Mesenteric fat pad (tissue), 1 donor: ENCODE data around the gene DDC. TPM values are rescaled to one million over a fixed set of nuclear protein-coding genes. Genes with fewer than 3 reads are reported as not detected.

Experiments used
- DNase-seq: peaks from one replicate; pipeline ENCODE4 v3.0.0-alpha.2; 2020; ENCODE audit warnings: low spot score
- long read RNA-seq: library from polyadenylated mRNA; unstranded; transcript quantifications from one replicate; pipeline ENCODE4 v2.0.0, GENCODE V29; 2020
- total RNA-seq: library from RNA; stranded (reverse); fragmentation: NEBNext Ultra II Directional; extraction: Animal tissue kit (Norgen Biotek cat#: 25700); gene quantifications from one replicate; pipeline ENCODE4 v1.2.1, GENCODE V29; 2021
- donor health status: DM: yes; HTN: yes; CAD: no.

Gene DDC, protein sequence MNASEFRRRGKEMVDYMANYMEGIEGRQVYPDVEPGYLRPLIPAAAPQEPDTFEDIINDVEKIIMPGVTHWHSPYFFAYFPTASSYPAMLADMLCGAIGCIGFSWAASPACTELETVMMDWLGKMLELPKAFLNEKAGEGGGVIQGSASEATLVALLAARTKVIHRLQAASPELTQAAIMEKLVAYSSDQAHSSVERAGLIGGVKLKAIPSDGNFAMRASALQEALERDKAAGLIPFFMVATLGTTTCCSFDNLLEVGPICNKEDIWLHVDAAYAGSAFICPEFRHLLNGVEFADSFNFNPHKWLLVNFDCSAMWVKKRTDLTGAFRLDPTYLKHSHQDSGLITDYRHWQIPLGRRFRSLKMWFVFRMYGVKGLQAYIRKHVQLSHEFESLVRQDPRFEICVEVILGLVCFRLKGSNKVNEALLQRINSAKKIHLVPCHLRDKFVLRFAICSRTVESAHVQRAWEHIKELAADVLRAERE
- total RNA-seq, result 1.0 TPM
- long read RNA-seq, partial matches to known transcripts, result 0 of 6 reads
- long read RNA-seq, other reads (novel, unspliced or antisense), result 2 of 6 reads

DNA sequence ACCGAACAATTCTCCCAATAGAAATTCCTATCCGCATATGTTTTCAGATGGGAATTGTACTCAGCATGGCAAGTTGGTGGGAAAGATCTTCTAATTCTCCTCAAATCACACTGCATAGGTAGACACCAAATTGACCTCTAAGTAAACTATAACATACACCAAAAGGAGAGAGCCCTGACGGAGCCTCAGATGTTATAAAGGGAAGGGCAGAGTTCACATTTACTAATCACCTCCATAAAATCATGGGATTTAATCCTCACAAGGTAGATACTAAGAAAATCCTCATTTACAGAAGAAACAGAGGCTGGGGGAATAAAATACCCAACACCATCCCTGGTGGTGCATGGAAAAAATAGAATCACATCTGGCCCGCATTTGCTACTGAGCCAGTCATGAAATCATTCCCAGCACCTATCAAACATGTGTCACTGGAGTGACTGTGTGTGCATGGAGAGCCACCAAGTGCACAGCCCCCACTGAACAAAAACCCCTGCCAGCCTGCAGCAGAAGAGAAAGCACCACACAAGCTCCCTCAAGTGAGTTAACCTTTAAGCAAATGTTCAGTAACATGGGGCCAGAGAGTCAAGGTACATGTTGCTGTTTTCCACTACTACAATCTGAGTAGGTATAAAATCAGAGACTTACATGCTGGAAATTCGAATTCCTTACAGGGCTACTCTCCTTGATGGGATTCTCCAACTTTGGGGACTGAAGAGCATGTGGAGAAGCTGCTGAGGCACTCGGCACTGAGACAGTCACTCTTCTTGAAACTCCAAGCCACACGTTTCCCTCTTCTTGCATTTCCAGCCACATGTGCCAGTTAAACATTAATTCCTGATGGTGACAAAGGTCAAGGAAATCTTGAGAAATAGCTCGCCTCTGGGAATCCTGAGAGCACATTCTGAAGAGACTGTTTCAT, at the start of gene DDC:
Gene DDC, minus strand, starts transcription at position 766 of the 919 bp plus-strand sequence. CDS start 21,320 bp downstream, outside the sequence.
- no peak for DNase-seq

- DNase-seq, result no peak
These were observed 48.3 kb upstream of the DDC start for GRCh38 chr7:50613473-50613872.

DNA sequence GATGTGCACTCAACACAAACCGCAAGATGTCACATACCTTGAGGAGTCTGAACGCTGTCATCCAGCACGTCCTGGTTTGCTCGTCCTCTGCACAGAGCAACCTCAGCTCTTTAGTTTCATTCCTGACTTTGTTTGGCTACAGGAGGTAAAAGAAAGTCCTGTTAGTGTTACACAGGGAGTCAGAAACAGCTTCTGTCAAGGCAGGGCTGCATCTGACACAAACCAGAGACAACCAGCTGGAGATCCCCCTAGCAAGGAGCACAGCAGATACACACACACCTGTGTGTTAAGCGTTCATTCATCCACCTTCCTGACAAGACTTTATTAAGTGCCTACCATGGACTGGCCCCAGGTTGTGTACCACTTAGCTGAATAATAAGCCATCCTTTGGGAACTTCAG, 47.5 kb upstream of the DDC start:
- no peak for DNase-seq

DNA sequence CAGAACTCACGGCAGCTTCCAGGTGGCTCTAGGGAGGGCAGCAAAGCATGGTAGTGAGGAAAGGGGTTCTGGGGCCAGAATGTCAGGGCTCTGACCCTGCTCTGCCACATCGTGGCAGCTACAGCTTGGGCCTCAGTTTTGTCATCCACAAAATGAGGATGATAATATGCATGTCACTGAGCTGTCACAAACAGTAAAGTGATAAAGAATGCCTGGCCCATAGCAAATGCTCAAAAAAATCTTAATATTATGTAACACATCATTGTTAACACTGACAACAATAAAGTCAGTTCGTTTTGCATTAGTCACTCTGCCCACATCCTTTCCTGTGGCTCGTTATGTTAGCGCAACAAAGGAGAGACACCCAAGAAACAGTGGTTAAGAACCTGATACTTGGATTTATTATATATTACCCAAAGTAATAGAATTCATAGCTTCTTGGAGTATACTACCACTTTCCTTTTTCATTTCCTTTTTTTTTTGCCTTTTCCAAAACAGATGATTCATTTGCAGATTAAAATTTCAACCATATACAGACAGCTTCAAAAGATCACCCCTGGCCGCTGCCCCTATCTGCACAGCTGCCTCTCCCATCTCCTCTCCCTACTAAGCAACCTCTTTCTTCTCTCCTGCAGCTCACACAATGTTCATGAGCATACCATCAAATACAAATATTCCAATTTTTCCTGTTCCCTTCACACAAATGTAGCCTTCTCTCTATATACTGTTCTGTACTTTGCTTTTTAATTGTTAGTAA, 45.5 kb upstream of the DDC start:
- no peak for DNase-seq

DNA sequence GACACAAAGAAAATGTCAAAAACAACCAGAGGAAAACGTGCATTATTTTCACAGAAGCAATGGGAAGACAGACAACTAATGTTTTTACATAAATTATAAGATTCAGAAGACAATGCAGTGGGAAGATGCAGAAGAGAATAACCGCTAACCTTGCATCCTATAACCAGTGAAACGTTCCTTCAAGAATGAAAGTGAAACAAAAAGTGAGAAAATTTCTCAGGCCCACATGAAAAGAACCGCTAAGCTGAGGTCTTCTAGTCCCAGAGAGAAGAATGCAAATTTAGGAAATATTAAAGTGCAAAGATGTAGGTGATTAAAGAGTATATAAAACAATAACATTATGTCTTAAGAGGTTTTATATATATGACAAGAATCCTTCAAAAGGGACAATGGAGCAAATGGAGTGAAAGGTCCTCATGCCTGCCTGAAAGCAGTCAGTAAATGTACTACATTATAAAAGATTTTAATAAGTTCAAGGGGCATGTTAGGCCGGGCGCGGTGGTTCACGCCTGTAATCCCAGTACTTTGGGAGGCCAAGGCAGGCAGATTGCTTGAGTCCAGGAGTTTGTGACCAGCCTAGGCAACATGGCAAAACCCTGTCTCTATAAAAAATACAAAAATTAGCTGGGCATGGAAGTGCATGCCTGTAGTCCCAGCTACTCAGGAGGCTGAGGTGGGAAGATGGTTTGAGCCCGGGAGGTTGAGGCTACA, 43.1 kb upstream of the DDC start:
- no peak for DNase-seq

- DNase-seq, result no peak
These were observed 42.4 kb upstream of the DDC start for GRCh38 chr7:50607524-50608125.

GRCh38 chr7:50605059-50605458, 39.9 kb upstream of the DDC start:
- DNase-seq, result no peak

GRCh38 chr7:50603287-50603686, 38.1 kb upstream of the DDC start:
- no peak for DNase-seq

DNA sequence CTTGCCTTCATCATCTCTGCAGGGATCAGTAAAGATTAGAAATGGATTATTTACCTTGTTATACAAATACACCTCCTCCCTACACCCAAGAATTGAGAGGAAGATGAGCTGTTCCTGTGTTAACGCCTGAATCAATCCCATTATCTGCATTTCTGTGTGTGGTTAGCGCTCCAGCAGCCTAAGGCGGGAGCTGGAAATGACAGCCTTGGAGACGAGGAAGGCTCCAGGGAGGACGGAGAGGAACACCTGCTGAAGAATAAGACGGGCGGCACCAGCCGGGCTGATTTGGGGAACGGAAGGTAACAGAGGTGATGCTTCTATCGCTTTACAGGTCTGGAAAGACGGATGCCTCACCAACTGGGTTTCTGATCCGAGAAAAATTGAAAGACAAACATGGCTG, 34.2 kb upstream of the DDC start:
- no peak for DNase-seq

DNA sequence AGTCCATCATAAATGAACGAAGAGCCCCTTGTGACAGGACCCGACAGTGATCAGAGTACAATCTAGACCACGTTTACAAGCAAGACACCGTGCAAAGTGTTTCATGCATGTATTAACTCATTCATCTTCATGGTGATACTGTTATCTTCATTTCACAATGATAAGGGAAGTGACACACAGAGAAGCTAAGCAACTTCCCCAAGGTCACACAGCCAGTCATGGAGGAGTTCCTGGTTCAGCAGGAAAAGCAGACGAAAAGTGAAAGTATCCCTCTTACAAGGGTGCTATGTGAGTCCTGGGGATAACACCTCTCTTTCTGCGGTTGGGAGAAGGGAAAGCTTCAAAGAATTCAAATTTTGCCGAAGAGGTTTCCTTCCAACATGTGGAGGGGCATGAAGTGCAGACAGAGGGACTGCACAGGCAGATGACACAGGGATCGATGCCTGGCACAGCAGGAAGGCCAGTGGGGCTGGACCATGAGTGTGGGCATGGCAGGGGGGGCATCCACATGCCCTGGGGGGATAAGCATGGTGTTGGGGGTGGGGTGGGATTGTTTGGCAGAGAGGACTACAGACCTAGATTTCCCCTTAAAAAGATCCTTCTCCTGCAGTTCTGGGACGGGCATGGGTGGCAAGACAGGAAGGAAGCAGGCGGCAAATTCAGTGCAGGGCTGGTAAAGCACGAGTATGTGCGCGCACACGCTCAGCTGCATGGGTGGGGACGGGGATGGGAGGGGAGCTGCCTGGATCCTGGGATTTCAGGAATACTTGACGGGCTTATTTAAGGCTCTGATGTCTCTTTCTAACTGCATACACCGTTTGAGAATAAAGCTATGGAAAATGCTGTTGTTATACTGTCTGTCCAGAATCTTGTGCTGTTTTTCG, 33.5 kb upstream of the DDC start:
- no peak for DNase-seq

GRCh38 chr7:50596484-50596883, 31.3 kb upstream of the DDC start:
- DNase-seq, result no peak

DNA sequence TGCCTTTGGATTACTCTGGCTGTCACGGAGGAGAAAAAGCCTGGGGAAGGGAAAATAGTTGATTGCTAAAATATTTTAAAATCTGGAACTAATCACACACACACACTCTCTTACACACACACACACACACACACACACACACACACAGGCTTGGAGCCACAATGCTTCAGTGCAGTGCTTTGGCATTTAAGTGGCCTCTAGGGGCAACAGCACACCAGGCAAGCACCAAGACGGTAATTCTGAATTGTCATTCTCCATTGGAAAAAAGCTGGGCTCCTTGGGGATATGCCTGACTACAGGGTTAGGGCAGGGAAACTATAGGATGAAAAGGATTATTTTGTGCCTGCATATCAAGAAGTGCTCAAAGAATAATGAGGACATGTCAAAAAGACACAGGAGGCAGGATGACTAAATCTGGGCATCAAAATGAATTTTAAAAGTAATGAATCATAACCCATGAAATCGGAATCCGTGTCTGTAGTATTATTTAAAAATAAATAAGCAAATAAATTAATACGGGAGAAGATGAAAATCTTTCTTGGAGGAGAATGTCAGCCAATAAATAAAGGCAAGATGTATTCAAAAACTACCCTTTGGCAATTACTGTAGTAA, 30.4 kb upstream of the DDC start:
- no peak for DNase-seq

DNA sequence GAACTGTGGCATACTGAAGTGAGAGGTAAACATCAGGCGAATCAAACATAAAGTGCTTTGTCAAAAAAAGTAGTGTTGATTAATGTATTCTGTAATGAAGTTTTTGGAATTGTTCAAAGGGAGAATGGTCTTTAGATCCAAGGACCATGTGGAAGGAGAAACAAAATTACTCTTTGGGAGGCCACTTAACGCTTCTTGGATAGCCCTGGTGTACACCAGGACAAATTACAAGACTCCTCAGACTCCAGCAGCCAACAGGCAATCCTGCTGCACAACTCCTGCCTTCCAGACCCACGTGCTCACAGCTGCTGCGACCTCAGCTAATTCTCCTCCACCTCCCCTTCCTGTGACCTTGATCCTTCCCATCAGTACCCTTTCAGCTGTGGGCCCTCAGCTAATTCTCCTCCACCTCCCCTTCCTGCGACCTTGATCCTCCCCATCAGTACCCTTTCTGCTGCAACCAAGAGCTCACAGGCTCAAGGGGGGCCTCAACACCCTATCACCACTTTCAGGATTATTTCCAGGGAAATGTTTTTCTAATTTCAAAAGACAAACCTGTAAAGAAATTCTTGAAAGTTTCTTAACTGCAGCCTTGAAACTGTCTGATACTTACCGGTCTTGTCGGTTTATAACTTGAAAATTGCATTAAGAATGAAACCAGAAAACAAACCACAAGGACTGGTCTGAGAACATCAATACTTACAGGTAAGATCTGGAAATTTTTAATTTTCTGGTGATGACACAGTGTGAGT, 29.7 kb upstream of the DDC start:
- DNase-seq, result no peak

GRCh38 chr7:50594136-50594535, 28.9 kb upstream of the DDC start:
- DNase-seq, result no peak

DNA sequence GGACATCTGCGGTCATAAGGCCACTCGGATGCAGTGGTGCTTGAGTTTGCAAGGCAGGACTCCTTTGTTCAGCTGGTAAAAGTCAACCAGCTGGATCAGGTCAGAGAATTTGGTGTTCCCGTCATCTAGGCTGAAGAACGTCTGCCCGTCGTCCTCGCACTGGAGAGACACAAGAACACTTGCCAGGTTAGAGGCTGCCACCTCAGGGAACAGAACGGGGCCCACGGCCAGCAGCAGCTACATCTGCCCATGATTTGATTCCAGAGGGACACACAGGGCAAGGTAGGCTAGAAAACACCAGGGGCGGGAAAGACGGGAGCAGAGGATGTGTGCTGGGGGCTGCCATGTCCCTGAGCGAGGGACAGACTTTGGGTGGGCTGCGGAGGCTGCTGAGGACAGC, 27.7 kb upstream of the DDC start:
- DNase-seq, result no peak

GRCh38 chr7:50591480-50592438, 26.6 kb upstream of the DDC start:
- no peak for DNase-seq

DNA sequence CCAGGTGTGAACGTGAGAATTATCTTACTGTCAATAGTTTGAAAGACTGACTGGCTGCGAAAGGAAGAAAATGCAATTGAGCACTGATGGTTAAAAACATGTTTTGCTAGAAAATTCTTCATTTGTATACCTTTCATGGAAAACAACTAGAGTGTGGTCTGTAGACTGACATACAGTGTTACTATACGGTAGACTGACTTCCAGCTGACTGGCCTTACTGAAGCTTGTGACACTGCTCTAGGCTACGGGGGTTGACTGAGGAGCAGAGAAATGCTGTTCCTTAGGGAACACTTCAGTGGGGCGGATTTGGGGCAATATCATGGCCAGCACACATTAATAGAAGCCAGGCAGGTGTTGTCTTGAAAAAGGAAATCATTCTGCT, 25.9 kb upstream of the DDC start:
- no peak for DNase-seq
